Calu3 (cell line): ENCODE results near the gene FCN2. TPM values are rescaled to one million over a fixed set of nuclear protein-coding genes. Genes with fewer than 3 reads are reported as not detected.

Experiments used
- BruUV-seq: library from RNA; stranded (reverse); fragments of 400-500 nt; replicated peaks from 2 replicates; lab custom pipeline; 2021; lab: Mats Ljungman, UMichigan
- CTCF ChIA-PET: fragments of 300-600 bp; sonication (Branson Sonifier 250); formaldehyde crosslinking; loops from one replicate; lab custom pipeline; 2022; ENCODE audit warnings: antibody characterized with exemption; lab: Charles Lee
- DNase-seq: peaks from one replicate; pipeline ENCODE4 v3.0.0; 2022
- H3K27ac Mint-ChIP-seq: one replicate; pipeline ENCODE4 v1.8.0; 2022; ENCODE audit warnings: mixed read lengths; ENCODE audit not compliant: unreplicated experiment
- H3K27me3 Mint-ChIP-seq: one replicate; pipeline ENCODE4 v1.8.0; 2022; ENCODE audit warnings: mixed read lengths; ENCODE audit not compliant: unreplicated experiment
- H3K36me3 Mint-ChIP-seq: one replicate; pipeline ENCODE4 v1.8.0; 2022; ENCODE audit warnings: mild to moderate bottlenecking, moderate library complexity, mixed read lengths; ENCODE audit not compliant: insufficient read depth, unreplicated experiment
- H3K4me1 Mint-ChIP-seq: one replicate; pipeline ENCODE4 v1.8.0; 2022; ENCODE audit warnings: mild to moderate bottlenecking, low read depth, mixed read lengths; ENCODE audit not compliant: unreplicated experiment
- H3K4me3 Mint-ChIP-seq: one replicate; pipeline ENCODE4 v1.8.0; 2022; ENCODE audit warnings: mild to moderate bottlenecking, low read depth, moderate library complexity, mixed read lengths; ENCODE audit not compliant: unreplicated experiment
- H3K9me3 Mint-ChIP-seq: one replicate; pipeline ENCODE4 v1.8.0; 2022; ENCODE audit warnings: low read depth, mixed read lengths; ENCODE audit not compliant: unreplicated experiment
- CTCF ChIP-seq: fragments of 200-600 bp; IDR thresholded peaks from one replicate; pipeline ENCODE4 v1.8.0; 2022; ENCODE audit warnings: antibody characterized with exemption; ENCODE audit not compliant: unreplicated experiment
- intact Hi-C: fragments of 100-400 bp; cut with micrococcal nuclease; formaldehyde crosslinking; loops from one replicate; pipeline ENCODE4 v1.10.0; 2022; ENCODE audit not compliant: unreplicated experiment
- total RNA-seq: library from RNA; stranded (reverse); gene quantifications from 2 replicates; pipeline ENCODE4 v1.2.3, GENCODE V29; 2022

FCN2 gene
- total RNA-seq, 1 experiment from 2014 or later = not detected

DNA sequence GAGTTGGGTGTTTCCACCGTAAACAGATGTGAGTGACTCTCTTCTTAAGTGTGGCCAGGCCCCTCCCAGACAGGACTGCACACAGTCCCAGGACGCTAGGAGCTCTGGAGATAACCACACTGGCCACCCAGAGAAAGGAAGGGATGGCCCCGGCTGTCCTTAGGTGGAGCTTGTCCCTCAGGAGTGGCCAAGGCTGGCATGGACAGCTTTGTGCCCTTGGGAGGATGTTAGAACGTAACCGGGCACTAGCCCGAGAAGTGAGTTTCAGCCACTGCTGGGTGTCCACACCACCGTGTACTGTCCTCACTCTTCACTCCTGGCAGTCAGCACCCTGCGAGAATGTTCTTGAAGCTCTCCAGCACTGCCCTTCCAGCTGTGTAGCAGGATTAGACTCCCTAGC, 35.8 kb upstream of the FCN2 start:
- H3K9me3 Mint-ChIP-seq = no peaks in the 10 kb centered on the region
- intact Hi-C loops = no loop called here
- H3K36me3 Mint-ChIP-seq = no peaks in the 10 kb centered on the region
- no TSS peak for BruUV-seq
- CTCF ChIA-PET = no interaction called here
- no peak for DNase-seq
- H3K4me3 Mint-ChIP-seq = no peak overlapping the region
- H3K4me1 Mint-ChIP-seq = no peaks in the 10 kb centered on the region
- H3K27me3 Mint-ChIP-seq = no peaks in the 10 kb centered on the region
- TF ChIP-seq CTCF = no peak
- H3K27ac Mint-ChIP-seq = no peak overlapping the region

- BruUV-seq = no TSS peak
- H3K4me1 Mint-ChIP-seq = no peaks in the 10 kb centered on the region
- H3K4me3 Mint-ChIP-seq = no peak overlapping the region
- CTCF ChIA-PET = no interaction called here
- H3K9me3 Mint-ChIP-seq = no peaks in the 10 kb centered on the region
- no peak for TF ChIP-seq CTCF
- no peaks in the 10 kb centered on the region for H3K27me3 Mint-ChIP-seq
- no peaks in the 10 kb centered on the region for H3K36me3 Mint-ChIP-seq
- no peak overlapping the region for H3K27ac Mint-ChIP-seq
- no peak for DNase-seq
- intact Hi-C loops = no loop called here
Observed at GRCh38 chr9:134846187-134846586, 34.4 kb upstream of the FCN2 start.

GRCh38 chr9:134846699-134847098, 33.9 kb upstream of the FCN2 start:
- no TSS peak for BruUV-seq
- CTCF ChIA-PET = no interaction called here
- intact Hi-C loops = no loop called here
- Mint-ChIP-seq H3K4me1 (no peaks in the 10 kb centered on the region), H3K36me3 (no peaks in the 10 kb centered on the region), H3K27me3 (no peaks in the 10 kb centered on the region), H3K9me3 (no peaks in the 10 kb centered on the region), H3K4me3 (no peak overlapping the region), H3K27ac (no peak overlapping the region)
- TF ChIP-seq CTCF = no peak
- no peak for DNase-seq

- Mint-ChIP-seq H3K36me3 (no peaks in the 10 kb centered on the region), H3K27ac (no peak overlapping the region), H3K27me3 (no peaks in the 10 kb centered on the region), H3K4me1 (no peaks in the 10 kb centered on the region), H3K4me3 (no peak overlapping the region), H3K9me3 (no peaks in the 10 kb centered on the region)
- TF ChIP-seq CTCF = no peak
- CTCF ChIA-PET = no interaction called here
- DNase-seq = no peak
- BruUV-seq = no TSS peak
- intact Hi-C loops = no loop called here
Observed at GRCh38 chr9:134847138-134847537, 33.5 kb upstream of the FCN2 start.
